ENCODE results near the gene BANP.
"Not testable (repeated sequence)": the region's sequence is repeated elsewhere in the genome, so short reads cannot be mapped to it uniquely, and the experiment has no call there.

BANP gene

GRCh38 chr16:88105574-88106140, 154.4 kb downstream of the BANP start:
- not testable (repeated sequence) for DNase-seq

DNA sequence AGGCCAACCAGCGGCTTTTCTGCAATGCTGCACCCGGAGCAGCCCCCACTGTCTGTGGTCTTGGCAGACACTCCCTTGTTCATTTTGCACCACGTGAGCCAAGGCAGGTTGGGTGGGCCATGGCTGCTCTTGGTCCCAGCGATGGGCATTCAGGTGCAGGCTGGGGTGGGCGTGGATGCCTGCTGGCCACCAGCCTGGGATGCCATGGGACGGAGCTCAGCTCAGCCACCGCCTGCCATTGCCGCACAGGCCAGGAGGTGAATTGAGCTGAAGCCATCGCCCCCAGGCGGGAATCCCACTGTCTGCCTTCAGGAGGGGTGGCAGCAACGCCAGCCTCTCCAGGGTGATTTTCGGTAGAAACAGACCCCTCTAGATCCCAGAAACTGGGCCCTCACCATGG, 155.3 kb downstream of the BANP start:
- DNase-seq, result not testable (repeated sequence)

- no peak for DNase-seq
These were observed 157.5 kb downstream of the BANP start for GRCh38 chr16:88108762-88109161.

- not testable (repeated sequence) for DNase-seq
These were observed 158.7 kb downstream of the BANP start for GRCh38 chr16:88109726-88110621.

- not testable (repeated sequence) for DNase-seq
These were observed 159.8 kb downstream of the BANP start for GRCh38 chr16:88110875-88111494.

GRCh38 chr16:88111976-88112375, 160.7 kb downstream of the BANP start:
- DNase-seq, result not testable (repeated sequence)

DNA sequence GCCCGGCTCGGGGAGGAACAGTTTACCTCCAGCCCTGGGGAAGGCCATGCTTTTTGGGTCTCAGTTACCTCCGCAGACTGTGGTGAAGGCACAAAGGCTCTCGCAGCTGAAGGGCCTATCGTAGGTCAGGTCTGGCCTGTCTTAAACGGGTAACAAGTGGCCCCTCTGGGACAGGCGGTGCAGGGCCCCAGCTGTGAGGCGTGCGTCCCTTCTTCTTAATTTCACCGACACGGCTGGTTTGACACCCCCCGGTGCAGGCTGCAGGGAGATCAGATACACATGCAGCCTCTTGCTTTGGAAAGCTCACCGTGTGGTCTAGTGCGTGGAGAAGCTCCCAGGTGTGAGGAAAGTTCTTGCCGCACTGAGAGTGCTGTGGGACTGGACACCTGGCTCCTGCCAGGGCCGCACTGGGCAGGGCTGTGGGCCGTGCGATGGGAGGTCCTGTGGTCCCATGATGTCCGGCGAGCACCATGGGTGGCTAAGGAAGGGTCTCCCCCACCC, 162.4 kb downstream of the BANP start:
- DNase-seq, result no peak

DNA sequence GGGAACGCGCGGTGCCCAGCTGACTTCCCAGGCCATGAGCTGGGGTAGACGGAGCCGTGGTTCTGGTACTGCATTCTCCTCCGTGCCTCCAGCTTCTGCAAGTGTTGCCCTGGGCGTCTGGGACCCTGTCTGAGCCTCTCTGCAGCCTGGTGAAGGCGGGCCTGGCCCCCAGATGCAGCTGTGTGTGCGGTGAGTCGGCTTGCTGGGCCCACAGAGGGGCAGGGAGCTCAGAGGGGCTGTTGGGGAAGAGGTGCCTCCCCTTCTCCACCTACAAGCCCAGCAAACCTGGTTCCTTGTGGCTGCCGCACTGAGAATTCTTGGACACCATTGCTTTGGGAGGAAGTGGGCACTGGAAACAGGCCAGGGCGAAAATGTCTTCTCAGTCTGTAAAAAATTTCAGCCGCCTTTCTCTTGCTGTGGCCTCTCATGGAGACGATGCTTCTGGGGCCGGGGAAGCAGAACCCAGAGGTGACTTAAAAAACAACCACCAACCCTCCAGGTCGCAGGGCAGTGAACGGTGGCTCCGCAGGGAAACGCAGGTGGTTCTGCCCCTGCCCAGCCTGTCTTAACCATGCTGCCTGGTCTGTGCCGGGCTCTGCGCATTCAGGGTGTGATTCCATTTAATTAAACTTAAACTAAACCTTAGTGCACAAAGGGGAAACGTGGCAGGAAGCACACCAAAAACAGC, 163.5 kb downstream of the BANP start:
- DNase-seq, result not testable (repeated sequence)

GRCh38 chr16:88116121-88116520, 164.9 kb downstream of the BANP start:
- no peak for DNase-seq

- no peak for DNase-seq
These were observed 166.2 kb downstream of the BANP start for GRCh38 chr16:88117476-88117868.

- DNase-seq, result no peak
These were observed 167.1 kb downstream of the BANP start for GRCh38 chr16:88118376-88118775.

DNA sequence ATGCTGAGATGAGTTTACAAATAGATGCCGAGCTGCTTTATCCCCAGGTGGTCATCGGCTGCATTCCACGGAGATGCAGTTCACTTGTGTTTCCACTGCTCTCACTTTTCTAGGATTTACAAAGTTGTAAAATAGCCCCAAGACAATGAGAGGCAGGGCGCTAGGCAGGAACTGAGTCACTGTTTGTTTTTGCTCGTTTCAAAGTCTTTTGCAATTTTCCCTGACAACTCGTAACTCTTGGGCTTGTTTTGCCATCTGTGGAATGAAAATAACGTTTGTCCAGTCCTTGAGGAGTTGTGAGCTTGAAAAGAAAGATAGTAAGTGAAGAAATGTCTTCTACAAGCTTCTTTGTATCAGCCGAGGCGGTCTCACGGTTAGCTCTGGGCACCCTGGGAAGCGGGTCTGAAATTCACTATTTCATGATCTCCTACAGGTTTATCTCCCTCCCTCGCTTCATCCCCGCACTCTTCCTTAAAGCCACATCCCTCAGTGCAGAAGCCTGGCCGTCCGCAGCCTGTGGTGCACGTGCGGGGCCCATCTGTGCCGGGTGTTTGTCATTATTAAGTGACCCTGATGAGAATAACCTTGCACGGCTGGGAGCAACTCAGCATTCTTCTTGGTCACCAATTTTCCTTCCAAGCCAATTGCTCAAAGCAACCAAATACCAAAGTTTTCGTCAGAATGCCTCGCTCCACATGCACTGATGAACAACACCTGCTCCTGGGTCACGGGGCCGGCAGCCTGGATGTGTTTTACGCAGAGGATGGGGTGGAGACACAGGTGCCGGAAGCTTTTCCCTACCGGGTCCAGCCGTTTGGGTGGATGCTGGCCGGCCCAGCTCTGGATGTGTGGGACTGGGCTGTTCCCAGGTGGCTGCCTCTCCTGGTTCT, 167.9 kb downstream of the BANP start:
- DNase-seq, result not testable (repeated sequence)

DNA sequence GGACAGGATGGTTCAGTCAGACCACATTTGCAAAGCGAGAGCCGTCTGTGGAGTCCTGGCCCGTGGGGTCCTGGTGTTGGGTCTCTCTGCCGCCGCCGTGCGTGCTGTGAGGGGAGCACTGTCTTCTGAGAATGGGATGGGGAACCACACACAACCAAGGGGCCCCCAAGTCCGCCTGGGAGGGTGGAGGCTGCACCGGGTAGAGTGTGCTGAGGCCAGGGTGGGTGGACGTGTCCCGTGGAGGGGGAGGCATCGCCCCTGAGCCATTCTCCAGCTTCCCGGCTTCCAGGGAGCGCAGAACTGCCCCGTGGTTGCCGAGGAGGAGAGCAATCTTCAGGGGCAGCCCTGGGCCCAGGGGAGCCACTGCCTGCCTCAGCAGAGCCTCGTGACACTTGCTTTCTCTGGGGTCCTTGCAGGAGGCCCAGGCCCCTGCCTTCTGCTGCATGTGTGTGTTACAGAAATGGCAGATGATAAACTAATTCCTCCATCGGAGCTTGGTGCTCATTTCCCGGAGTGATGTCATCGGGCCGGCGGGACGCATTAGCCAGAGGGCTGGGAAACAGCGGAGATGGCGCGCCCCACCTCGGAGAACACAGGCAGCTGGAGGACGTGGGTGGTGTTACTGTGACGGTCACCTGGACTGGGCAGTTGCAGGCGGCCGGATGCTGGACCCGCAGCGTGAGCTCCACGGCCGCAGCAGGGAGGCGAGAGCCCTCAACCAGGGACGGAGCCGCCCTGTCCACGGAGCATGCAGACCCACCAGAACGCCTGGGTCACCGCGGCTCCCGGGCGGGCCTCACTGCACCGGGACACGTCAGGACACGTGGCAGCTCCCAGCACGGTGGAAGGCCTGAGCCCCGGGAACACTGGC, 168.9 kb downstream of the BANP start:
- not testable (repeated sequence) for DNase-seq

GRCh38 chr16:88120812-88121211, 169.6 kb downstream of the BANP start:
- no peak for DNase-seq

DNA sequence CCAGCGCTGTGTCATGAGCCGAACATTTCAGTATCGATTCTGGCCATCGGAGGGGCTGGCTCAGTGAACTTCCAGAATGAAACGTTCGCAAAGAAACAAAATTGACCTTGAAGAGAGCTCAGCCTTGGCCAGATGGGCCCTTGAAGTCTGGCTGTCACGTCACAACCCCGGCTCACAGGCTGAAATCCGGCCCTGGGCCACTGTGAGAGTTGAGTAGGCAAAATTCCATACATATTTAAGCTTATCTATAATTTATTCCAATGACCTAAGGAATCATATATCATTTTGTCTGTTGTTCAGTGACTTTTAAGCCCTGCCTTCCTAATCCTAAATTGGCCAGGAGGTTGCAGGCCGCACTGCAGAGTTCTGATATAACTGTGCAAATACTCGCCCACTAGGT, 170.2 kb downstream of the BANP start:
- DNase-seq, result not testable (repeated sequence)

DNA sequence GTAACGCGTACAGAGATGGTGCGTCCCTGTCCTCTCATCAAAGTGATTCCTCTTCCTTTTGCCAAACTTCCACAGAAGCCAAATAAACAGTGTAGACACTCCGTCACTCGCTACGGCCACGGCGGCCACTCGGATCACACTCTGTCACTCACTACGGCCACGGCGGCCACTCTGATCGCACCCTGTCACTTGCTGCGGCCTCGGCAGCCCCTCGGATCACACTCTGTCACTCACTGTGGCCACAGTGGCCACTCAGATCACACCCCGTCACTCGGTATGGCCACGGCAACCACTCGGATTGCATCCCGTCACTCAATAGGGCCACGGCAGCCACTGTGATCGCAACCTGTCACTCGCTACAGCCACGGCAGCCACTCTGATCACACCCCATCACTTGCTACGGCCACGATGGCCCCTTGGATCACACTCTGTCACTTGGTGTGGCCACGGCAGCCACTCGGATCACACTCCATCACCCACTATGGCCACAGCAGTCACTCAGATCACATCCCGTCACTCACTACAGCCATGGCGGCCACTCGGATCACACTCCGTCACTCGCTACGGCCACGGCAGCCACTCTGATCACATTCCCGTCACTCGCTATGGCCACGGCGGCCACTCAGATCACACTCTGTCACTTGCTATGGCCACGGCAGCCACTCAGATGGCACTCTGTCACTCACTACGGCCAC, 170.8 kb downstream of the BANP start:
- DNase-seq, result no peak
